ENCODE data around the gene TRPM3. TPM values are rescaled to one million over a fixed set of nuclear protein-coding genes. Genes with fewer than 3 reads are reported as not detected.
A peak's percentile ranks its signal among the peaks of the same experiment; 100 is the strongest.

TRPM3 gene
- total RNA-seq, 4 donors from 2014 or later: 0.51 to 8.4 (median 3.3) TPM

DNA sequence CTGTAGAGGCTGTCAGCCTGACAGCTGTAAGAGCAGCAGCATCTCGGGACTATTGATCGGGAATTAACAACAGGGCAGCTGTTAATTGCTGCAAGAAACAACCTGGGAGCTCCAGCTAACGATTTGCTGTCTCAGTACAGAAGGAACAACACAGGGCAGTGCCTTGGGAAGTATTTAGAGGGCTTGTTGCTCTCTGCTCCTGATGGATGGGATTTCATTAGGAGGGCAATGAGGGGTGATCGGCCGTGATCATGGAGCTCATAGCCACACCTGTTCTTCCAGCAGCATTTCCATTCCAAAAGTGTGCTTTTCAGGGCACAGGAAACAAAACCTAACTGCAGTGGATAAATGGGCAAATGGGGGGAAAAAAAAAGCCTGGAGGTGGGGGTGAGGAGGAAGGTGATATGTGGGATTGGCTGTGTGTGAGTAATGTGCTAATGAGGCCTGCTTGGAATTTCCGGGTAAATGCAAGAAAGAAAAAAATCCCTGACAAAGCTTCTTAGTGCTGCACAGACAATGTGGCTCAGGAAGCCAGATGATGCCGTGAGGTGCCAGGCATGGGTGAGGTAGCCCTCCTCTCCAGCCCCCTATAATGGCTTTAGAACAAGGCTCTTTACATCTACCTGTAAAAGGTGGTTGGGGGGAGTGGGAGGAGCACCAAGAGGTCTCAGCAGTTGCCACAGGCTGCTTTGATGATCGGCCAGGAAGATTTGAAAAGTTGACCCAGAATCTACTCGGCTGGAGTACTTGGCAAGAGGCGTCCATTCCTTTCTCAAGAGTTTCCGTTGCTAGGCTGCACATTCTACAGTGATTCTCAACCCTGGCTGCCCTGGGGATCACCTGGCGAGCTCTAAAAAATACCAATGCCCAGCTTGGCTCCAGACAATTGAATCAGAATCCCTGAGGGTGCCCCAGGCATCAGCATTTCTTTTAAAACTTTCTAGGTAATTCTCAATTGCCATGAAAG lies 567.4 kb downstream of the TRPM3 start:
- H3K36me3 ChIP-seq: no peaks in the 10 kb centered on the region
- H3K4me3 ChIP-seq: no peak overlapping the region
- H3K27ac ChIP-seq: peak overlapping the region in 1 of 2 donors; percentile 40
- H3K4me1 ChIP-seq: no peaks in the 10 kb centered on the region
- peak; percentile 31 to 57 for DNase-seq
- no peaks in the 10 kb centered on the region for H3K9me3 ChIP-seq
- intact Hi-C loops (cut with DNase I; ENCODE audit: low total_unique reads): no loop called here
- no peaks in the 10 kb centered on the region for H3K27me3 ChIP-seq
- no peak for TF ChIP-seq POLR2A (IDR thresholded peaks at IDR 0.05)
- TF ChIP-seq, protein P1, sequence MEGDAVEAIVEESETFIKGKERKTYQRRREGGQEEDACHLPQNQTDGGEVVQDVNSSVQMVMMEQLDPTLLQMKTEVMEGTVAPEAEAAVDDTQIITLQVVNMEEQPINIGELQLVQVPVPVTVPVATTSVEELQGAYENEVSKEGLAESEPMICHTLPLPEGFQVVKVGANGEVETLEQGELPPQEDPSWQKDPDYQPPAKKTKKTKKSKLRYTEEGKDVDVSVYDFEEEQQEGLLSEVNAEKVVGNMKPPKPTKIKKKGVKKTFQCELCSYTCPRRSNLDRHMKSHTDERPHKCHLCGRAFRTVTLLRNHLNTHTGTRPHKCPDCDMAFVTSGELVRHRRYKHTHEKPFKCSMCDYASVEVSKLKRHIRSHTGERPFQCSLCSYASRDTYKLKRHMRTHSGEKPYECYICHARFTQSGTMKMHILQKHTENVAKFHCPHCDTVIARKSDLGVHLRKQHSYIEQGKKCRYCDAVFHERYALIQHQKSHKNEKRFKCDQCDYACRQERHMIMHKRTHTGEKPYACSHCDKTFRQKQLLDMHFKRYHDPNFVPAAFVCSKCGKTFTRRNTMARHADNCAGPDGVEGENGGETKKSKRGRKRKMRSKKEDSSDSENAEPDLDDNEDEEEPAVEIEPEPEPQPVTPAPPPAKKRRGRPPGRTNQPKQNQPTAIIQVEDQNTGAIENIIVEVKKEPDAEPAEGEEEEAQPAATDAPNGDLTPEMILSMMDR (IDR thresholded peaks at IDR 0.05): no peak

DNA sequence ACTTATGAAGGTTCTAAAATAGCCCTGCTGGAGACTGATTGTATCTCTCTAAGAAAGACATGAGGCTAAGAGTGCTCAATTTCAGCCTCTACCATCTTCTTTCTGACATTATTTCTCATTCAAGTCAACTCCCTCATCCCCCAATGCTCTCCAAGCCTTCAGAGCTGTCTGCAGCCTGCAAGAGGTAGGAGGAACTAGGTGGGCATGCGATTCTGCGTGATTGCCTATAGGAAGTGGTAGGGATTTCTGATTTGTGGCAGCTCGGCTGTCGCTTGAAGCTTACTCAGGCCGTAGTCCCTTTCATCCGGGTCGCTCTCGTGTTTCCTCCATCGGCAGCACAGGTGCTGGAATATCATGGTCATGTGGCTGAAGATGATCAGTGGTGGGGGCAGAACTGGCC lies 568.9 kb downstream of the TRPM3 start:
- Histone ChIP-seq H3K36me3 (no peaks in the 10 kb centered on the region), H3K4me1 (no peaks in the 10 kb centered on the region), H3K4me3 (no peak overlapping the region), H3K27ac (no peak overlapping the region), H3K27me3 (no peaks in the 10 kb centered on the region), H3K9me3 (no peaks in the 10 kb centered on the region)
- intact Hi-C loops (cut with DNase I; ENCODE audit: low total_unique reads): no loop called here
- no peak for TF ChIP-seq POLR2A (IDR thresholded peaks at IDR 0.05)
- TF ChIP-seq, protein P1 (IDR thresholded peaks at IDR 0.05): no peak
- no peak for DNase-seq

DNA sequence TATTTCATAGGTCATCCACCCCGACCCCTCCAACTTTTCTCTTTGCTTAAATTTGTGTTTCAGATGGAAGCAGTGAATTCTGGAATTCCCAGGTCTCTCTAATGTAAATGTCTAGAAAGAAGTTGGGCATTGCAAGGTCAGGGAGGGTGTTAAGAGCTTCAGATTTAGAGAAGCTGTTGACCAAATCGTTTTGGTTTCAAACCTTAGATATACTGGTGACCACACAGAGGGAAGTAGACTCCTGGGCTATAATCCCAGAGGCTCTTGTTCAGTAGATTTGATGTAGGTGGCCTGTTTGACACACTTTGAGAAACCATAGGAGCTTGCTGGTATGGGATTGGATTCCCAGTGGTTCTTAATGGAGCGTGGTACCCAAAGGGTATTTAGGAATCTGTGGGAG lies 569.6 kb downstream of the TRPM3 start:
- intact Hi-C loops (cut with DNase I; ENCODE audit: low total_unique reads): no loop called here

DNA sequence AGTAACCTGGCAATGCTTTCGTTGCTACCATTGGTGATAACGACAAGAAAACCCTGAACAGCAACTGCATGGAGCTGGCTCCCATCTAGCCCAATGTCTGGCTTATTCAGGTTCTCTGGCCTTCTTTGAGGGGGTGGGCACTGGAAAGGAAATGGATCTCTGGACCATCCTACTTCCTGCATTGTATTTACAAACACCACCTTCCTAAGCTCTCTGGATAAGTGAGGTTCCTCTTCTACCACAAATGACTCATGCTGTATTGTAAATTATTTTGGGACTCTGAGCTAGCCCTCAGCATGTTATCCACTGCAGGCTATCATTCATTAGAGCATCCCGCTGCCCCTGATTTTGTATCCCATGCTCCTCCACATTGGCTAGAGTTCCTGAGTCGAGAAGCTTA lies 570.0 kb downstream of the TRPM3 start:
- TF ChIP-seq POLR2A (IDR thresholded peaks at IDR 0.05): no peak
- TF ChIP-seq, protein P1 (IDR thresholded peaks at IDR 0.05): no peak
- no peak overlapping the region for H3K27ac ChIP-seq
- no peaks in the 10 kb centered on the region for H3K27me3 ChIP-seq
- DNase-seq: no peak
- H3K36me3 ChIP-seq: no peaks in the 10 kb centered on the region
- no peak overlapping the region for H3K4me3 ChIP-seq
- intact Hi-C loops (cut with DNase I; ENCODE audit: low total_unique reads): no loop called here
- no peaks in the 10 kb centered on the region for H3K9me3 ChIP-seq
- H3K4me1 ChIP-seq: no peaks in the 10 kb centered on the region

More for the DNA sequence above, 569.6 kb downstream of the TRPM3 start:
- TF ChIP-seq POLR2A (IDR thresholded peaks at IDR 0.05): no peak
- TF ChIP-seq, protein P1 (IDR thresholded peaks at IDR 0.05): no peak
- no peaks in the 10 kb centered on the region for H3K36me3 ChIP-seq
- no peak overlapping the region for H3K27ac ChIP-seq
- no peaks in the 10 kb centered on the region for H3K4me1 ChIP-seq
- no peaks in the 10 kb centered on the region for H3K27me3 ChIP-seq
- no peaks in the 10 kb centered on the region for H3K9me3 ChIP-seq
- DNase-seq: no peak
- H3K4me3 ChIP-seq: no peak overlapping the region

DNA sequence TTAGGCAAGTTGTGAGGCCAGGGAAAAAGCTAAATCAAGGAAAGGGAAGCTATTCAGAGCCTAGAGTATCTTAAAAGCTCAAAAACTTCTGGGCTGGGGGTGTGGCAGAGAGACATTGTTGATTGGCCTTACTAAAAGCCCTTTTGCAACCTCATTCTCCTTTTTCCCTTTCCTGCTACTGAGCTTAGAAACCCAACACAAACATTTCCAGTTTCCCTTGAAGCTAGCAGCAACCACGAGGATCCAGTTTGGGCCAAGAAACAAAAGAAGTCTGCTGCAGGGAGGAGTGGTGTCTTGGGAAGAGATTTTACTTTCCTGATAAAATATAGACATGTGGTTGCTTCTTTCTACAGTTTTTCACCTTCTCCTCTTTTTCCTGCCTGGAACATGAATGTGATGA lies 571.5 kb downstream of the TRPM3 start:
- Histone ChIP-seq H3K4me3 (no peak overlapping the region), H3K36me3 (no peaks in the 10 kb centered on the region), H3K27ac (no peak overlapping the region), H3K4me1 (no peaks in the 10 kb centered on the region), H3K9me3 (no peaks in the 10 kb centered on the region), H3K27me3 (no peaks in the 10 kb centered on the region)
- TF ChIP-seq POLR2A (IDR thresholded peaks at IDR 0.05): no peak
- TF ChIP-seq, protein P1 (IDR thresholded peaks at IDR 0.05): no peak
- intact Hi-C loops (cut with DNase I; ENCODE audit: low total_unique reads): no loop called here
- DNase-seq: no peak
